HG03457 (cell line): ENCODE data around the gene ZCCHC17.

Experiments used
- ATAC-seq: cut with Tn5 transposase; IDR thresholded peaks from one replicate; pipeline ENCODE4 v1.9.1; 2021; ENCODE audit warnings: moderate number of reproducible peaks; ENCODE audit not compliant: unreplicated experiment

Gene ZCCHC17

DNA sequence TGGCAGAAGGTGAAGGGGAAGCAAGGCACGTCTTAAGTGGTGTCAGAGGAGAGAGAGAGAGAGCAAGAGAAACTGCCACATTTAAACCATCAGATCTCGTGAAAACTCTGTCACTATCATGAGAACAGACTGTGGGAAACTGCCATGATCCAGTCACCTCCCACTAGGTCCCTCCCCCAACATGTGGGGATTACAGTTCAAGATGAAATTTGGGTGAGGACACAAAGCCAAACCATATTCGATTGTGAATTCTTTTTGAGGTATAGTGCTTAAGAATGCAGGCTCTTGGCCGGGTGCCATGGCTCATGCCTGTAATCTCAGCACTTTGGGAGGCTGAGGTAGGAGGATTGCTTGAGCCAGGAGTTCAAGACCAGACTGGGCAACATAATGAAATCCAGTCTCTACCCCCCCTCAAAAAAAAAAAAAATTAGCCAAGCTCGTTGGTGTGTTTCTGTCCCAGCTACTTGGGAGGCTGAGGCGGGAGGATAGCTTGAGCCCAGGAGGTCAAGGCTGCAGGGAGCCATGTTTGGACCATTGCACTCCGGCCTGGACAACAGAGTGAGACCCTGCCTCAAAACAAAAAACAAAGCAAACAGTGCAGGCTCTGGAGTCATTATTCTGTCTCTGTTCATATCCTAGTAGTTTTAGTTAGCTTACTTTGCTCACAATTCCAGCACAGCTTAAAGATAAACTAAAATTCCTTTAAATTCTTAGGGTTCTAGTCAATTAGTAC lies 6.0 kb downstream of the ZCCHC17 start:
- no peak for ATAC-seq

DNA sequence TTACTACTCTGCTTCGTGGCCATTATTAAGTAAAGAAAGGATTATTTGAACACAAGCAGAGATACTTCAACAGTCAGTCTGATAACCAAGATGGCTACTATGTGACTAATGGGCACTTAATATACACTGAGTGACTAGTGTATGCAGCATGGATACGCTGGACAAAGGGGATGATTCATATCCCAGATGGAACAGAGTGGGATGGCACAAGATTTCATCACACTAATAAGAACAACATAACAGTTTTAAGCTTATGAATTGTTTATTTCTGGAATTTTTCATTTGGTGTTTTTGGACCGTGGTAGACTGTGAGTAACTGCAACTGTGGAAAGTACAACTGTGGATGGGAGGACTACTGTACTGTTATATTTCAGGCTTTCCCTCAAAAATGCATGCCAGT lies 9.4 kb downstream of the ZCCHC17 start:
- no peak for ATAC-seq

DNA sequence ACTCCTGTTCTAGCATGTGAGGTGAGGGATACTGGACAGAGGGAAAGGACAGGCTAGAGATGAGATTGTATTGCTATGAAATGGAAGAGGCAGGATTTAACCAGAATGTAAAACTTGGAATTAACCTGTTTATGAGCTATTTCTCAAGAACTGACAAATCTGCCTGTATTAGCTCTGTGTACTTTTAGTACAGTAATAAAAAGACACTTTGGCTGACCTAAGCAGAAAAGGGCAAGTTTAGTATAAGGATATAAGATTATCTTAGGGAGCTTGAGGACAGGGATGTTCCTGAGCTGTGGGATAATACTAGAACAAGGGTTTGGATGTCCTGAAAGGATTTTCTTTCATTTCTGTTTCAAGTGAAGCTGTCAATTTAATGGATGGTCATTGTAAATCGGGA lies 11.2 kb downstream of the ZCCHC17 start:
- no peak for ATAC-seq

DNA sequence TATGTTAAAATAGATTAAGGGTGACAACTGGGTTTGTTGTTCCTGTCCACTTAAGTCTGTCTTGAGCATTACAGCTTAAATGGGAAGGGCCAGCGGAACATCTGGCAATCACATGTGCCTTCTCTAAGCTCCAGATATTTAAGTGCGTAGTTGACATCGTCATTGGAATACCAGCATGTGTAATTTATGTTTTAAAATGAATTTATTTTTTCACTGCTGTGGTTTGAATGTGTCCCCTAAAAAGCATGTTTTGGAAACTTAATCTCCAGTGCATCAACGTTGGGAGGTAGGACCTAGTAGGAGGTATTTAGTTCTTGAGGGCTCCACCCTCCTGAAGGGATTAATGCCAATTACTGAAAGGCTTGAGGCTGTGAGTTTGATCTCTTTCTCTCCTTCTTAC lies 13.4 kb downstream of the ZCCHC17 start:
- ATAC-seq: no peak

DNA sequence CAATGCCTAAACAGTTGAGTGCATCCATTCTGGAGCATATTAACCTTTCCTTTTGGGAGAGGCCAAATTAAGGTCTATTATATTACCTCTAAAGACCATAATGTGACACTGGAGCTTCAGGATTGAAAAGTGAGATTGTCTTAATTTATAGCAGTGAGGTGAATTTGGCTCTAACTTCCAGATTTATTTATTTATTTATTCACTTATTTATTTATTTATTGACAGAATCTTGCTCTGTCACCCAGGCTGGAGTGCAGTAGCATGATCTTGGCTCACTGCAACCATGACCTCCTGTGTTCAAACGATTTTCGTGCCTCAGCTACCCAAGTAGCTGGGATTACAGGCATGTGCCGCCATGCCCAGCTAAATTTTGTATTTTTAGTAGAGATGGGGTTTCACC lies 19.1 kb downstream of the ZCCHC17 start:
- no peak for ATAC-seq

DNA sequence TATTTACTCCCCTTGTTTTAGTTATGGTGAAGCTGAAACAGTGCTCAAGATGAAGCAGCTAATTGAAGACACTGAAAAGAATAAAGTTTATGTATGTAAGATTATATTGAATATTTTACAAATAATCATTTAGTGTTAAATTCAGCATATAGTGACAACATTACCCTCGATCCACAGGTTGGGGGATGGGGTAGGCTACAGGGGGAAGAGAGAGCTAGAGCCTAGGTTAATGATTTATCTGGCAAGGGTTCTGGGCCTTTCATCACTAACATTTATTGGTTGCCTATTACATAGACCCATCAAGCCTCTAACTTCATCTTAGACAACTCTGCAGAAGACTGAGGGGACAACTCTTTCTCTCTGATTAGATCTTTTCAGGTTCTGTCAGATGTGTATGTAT lies 21.3 kb downstream of the ZCCHC17 start:
- ATAC-seq: no peak

DNA sequence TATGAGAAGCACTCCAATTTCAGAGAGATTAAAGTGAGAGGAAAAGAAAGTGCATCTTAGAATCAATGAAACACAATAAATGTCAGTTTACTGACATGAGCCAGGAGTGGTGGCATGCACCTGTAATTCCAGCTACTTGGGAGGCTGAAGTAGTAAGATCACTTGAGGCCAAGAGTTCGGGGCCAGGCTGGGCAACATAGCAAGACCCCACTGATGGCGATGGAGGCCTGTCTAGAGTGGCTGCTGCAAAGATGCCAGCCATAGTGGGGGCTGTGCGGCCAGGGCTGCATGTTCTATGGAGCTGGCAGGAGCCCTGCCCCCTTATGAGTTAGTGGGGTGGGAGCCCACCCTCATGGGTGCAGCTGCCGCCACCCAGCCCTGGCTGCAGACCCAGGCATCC lies 27.3 kb downstream of the ZCCHC17 start:
- no peak for ATAC-seq

DNA sequence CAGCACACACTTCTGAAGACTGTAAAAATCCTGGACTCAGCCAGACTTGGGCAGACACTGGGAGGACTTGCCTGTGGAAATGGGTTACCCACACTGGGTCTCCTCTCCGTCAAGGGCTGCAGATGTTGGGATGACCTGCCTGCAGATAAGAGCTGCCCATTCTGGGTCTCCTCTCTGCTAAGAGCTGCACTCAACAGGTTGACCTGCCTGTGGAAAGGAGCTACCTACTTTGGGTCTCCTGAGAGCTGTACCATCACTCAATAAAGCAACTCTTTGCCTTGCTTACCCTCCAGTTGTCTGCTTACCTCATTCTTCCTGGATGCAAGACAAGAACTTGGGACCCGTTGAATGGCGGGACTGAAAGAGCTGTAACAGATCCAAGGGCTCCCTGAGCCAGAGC lies 28.2 kb downstream of the ZCCHC17 start:
- no peak for ATAC-seq

DNA sequence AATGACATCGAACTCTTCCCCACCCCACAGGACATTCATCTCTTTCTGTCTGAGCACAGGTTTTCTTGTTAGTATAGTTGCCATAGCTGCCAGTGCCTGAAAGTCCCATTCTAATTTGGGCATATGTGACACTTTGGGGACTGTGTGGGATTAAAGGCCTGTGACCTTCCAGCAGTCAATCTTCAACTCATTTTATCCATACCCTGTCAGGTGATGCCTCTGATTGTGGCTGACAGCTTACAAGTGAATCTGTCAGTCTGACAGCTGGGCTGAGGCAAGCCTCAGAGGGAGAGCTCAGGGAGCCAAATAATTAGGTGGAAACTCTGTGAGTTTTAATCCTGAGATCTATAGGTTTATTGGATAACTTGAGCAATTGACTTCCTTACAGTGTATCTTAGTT lies 29.6 kb downstream of the ZCCHC17 start:
- ATAC-seq: no peak

DNA sequence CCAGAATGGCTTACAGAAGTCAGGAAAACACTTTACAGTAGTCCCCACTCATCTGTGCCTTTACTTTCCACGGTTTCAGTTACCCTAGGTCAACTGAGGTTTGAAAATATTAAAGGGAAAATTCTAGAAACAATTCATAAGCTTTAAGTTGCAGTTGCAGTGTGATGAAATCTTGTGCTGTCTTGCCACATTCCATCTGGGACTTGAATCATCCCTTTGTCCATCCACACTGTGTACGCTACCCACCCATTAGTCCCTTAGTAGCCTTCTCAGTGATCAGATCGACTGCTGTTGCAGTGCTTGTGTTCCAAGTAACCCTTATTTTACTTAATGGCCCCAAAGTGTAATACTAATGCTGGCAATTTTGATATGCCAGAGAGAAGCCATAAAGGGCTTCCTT lies 30.5 kb downstream of the ZCCHC17 start:
- no peak for ATAC-seq

DNA sequence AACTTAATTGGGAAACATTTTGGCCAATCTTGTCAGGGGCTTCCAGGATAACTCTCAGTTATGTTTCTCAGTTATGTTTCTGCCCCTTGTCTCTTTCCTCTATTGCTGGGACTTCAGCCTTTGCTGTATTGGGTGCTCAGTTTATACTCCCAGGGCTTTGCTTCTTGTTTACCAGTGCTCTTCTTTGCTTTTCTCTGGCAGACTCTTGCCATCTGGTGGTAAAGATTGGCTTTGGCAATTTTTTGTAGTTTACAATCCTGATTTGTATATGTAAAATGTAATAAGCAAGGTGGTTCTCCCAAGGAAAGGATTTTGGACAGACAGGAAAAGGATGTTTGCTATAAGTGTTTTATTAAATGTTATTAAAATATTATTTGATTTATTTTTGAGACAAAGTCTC lies 38.2 kb downstream of the ZCCHC17 start:
- no peak for ATAC-seq

DNA sequence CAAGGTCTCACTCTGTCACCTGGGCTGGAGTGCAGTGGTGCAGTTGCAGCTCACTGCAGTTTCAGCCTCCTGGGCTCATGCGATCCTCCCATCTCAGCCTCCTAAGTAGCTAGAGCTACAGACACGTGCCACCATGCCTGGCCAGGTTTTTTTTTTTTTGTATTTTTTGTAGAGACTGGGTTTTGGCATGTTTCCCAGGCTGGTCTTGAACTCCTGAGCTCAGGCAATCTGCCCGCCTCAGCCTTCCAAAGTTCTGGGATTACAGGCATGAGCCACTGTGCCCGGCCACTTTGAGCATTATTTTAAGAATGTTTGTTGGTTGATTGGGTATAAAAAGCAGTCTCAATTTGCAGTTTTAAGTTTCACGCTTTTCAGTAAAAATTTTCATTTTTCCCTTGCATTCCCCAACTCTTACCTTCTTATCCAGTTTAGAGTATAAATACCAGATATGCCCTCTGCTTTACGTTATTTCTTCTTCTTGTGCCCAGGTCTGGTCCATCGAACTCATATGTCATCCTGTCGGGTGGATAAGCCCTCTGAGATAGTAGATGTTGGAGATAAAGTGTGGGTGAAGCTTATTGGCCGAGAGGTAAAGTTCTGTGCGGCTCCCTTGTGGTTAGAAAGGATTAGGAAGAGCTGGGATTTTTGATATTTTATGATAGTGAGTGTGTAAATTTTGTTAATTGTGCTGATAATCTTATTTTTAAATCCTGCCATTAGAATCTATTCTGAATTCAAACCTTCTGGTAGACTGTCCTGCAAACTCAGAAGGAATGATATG lies 40.0 kb downstream of the ZCCHC17 start:
- no peak for ATAC-seq

DNA sequence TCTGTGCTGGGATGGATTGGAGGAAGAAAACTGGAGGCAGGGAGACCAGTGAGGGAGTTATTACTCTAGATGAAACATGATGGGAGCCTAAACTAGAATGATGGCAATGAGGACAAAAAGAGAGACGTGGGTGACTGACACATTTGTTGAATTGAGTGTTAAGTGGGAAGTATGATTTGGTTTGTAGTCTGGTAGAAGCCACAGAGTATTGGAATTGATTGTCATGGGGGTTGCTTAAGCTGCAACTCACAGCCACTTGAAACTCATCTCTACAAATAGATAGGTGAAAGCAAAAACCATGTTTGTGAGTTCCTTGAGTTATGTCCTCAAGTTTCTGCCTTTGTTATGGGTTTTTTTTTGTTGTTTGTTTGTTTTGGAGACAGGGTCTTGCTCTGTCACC lies 47.7 kb downstream of the ZCCHC17 start:
- ATAC-seq: no peak

DNA sequence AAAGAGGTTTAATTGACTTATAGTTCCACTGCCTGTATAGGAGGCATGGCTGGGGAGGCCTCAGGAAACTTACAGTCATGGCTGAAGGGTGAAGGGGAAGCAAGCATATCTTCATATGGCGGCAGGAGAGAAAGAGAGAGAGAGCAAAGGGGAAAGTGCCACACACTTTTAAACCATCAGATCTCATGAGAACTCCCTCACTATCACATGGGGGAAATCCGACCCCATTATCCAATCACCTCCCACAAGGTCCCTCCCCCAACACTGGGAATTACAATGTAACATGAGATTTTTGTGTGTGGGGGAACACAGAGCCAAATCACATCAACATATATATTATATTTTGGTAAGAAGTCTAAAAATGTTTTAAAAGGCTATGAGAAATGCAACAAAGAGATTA lies 48.8 kb downstream of the ZCCHC17 start:
- ATAC-seq: no peak

DNA sequence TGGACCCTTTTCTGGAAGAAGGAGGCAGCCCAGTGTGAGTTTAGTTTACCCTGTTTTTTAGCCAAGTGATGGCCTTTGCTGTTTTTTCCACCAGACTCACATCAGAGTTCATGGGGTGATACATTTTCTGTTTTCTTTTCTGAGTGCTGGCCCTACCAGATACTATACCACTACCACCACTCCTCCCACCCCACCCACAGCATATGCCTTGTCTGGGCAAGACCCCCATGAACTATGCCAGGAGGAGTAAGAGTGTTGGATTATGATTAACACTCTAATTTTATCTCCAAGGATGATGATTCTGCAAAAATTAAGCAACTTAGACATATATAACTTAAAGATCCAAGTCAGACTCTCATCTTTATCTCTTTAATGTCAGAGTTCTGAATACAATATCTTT lies 50.0 kb downstream of the ZCCHC17 start:
- ATAC-seq: no peak

DNA sequence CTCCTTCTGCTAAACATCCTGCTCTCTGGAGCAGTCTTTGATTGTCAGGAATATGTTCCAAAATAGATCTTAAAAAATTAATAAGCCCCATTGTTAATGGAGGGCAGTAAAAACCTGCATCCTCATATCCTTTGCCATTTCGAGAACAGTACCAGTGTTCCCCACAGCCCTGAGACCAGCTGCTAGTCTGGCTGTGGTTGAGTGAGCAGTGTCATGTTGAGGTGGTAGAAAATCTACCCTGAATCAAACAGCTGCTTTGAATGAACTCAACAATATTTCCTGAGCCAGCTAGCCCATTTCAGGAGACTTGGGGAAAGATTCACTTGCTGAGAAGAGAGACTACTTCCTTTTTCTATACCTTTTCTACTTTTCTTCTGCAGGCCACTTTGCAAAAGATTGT lies 51.6 kb downstream of the ZCCHC17 start:
- no peak for ATAC-seq

DNA sequence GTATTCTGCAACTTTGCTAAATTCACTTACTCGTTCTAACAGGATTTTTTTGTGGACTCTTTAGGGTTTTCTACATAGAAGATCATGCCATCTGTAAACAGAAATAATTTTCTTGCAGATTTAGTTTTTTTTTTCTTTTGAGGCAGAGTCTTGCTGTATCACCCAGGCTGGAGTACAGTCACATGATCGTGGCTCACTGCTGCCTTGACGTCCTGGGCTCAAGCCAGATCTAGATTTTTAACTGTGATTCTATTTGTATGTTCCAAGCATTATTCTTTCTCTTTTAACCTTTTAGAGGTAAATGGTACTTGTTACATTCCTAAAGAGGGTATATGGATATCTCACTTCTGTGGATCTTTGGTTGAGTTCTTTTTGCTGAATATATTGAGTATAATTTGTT lies 57.5 kb downstream of the ZCCHC17 start:
- no peak for ATAC-seq

DNA sequence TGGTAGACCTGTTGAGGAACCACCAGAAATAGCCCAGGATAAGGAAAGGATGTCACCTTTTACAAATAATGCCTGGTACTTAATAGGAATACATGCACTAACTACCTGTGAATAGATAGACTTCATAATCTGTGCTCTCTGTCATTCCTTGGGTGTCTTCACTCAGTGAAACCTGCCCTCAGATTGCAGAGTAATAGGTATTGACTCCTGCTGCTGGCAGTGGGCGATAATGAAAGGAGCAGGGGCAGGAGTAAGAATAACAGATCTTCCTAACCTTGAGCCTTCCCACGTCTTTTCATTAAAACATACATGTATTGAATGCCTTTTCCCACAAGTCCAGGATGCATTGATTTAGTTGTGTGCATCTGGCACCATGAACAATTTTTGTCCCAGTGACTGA lies 59.6 kb downstream of the ZCCHC17 start:
- ATAC-seq: no peak

DNA sequence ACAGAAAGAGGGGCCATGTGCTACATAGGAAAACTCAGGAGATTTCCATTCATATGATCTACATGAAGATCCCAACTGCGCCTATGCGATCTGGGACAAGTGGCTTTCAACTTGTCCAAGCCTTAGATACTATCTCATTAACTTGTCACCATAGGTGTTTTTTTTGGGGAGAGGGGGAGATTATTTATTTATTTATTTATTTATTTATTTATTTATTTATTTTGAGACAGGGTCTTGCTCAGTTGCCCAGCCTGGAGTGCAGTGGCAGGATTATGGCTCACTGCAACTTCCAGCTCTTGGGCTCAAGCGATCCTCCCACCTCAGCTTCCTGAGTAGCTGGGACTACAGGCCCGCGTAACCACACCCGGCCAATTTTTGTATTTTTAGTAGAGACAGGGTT lies 64.8 kb downstream of the ZCCHC17 start:
- no peak for ATAC-seq

DNA sequence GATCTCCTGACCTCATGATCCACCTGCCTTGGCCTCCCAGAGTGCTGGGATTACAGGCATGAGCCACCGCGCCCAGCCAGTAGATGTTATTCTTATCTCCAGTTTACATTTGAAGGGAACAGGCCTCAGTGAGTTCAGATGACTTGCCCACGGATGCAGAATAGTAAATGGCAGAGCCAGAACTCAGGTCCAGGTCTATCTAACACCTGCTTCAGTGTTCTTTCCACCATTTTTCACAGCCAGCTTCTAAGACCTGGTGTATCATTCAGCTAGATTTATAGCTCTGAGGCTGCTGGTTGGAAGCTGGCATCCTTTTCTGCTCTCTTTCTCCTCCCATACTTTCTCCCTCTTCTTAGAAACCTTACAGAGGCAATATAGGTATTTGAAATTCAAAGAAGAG lies 65.2 kb downstream of the ZCCHC17 start:
- no peak for ATAC-seq

DNA sequence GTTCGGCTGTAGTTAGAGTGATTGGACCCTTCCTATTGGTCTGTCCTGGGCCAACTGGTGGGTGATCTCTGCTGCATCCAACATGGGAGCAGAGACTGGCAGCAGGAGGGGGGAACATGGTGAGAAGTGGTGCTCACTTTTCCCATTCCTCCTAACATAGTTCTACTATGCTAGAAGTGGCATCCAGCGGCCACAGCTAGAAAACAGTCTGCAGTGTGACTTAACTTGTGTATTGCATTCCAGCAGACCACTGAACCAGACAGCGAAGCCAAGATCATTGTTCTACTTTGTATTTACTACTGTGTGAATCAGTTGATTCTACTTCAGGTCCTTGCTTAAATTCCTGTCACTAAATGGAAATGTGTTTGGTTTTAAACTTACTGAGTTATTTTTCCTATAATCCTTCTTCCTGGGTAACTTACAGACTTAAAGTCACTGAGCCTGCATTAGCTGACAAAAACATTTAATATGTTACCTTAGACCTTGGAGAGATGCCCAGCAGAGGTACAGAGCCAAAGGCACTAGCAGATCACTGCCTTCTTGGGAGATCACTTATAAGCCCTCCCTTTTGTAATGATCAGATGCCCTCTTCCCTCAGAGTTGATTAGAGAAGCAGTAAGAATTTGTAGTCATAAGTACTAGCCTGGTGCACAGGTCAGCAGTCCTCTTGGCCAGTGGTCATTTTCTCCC lies 67.9 kb downstream of the ZCCHC17 start:
- ATAC-seq: no peak

DNA sequence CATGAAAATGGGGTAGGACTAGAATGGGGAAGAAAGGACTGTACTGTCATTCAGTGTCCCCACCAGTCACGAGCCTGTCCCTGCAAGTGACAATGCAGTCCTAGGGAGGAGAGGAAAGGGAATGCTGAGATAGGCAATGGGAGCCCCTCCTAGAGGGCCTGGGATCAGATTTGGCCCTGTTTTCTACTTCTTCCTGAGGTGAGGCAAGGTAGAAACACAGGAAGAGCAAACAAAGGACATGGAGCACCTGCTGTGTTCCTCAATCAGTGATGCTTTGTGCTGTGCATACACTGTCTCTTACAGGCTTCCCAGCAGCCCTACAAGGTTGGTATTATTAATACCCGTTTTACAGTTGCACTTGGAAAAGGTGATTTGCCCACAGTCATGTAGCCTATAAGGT lies 70.0 kb downstream of the ZCCHC17 start:
- ATAC-seq: no peak
